ENCODE data around the gene DOCK3. TPM values are rescaled to one million over a fixed set of nuclear protein-coding genes. Genes with fewer than 3 reads are reported as not detected.

DOCK3 gene
- total and polyA plus RNA-seq, 3 donors from 2014 or later, result 8.4 to 11.7 (median 11.2) TPM

- Histone ChIP-seq H3K4me3 (no peak overlapping the region), H3K9me3 (no peaks in the 10 kb centered on the region), H3K27me3 (no peaks in the 10 kb centered on the region), H3K36me3 (ENCODE audit: low read depth, missing control alignments) (no peaks in the 10 kb centered on the region), H3K27ac (no peak overlapping the region), H3K4me1 (no peaks in the 10 kb centered on the region)
- intact Hi-C loops (cut with DNase I; ENCODE audit: low total_unique reads), result no loop called here
- TF ChIP-seq POLR2A (IDR thresholded peaks at IDR 0.05) (no peak), CTCF (IDR thresholded peaks at IDR 0.05) (no peak)
- WGBS, 2 donors, result 36 to 50% methylated on average over 1 of the region's 1 CpG
- DNase-seq, result no peak
These were observed 425.8 kb downstream of the DOCK3 start for GRCh38 chr3:51100536-51100851.

GRCh38 chr3:51102396-51102795 lies 427.7 kb downstream of the DOCK3 start:
- H3K4me1 ChIP-seq, result no peaks in the 10 kb centered on the region
- 39 to 63% methylated on average over 1 of the region's 1 CpG for WGBS, 2 donors
- intact Hi-C loops (cut with DNase I; ENCODE audit: low total_unique reads), result no loop called here
- no peak overlapping the region for H3K27ac ChIP-seq
- no peak overlapping the region for H3K4me3 ChIP-seq
- H3K27me3 ChIP-seq, result no peaks in the 10 kb centered on the region
- no peaks in the 10 kb centered on the region for H3K36me3 ChIP-seq (ENCODE audit: low read depth, missing control alignments)
- no peak for DNase-seq
- no peak for TF ChIP-seq POLR2A (IDR thresholded peaks at IDR 0.05)
- no peak for TF ChIP-seq CTCF (IDR thresholded peaks at IDR 0.05)
- no peaks in the 10 kb centered on the region for H3K9me3 ChIP-seq

GRCh38 chr3:51106242-51106876 lies 431.6 kb downstream of the DOCK3 start:
- Histone ChIP-seq H3K4me1 (no peaks in the 10 kb centered on the region), H3K27me3 (no peaks in the 10 kb centered on the region), H3K9me3 (no peaks in the 10 kb centered on the region), H3K27ac (no peak overlapping the region), H3K4me3 (no peak overlapping the region), H3K36me3 (ENCODE audit: low read depth, missing control alignments) (no peaks in the 10 kb centered on the region)
- 92 to 97% methylated on average over 7 to 9 of the region's 9 CpGs for WGBS, 2 donors
- DNase-seq, result no peak
- intact Hi-C loops (cut with DNase I; ENCODE audit: low total_unique reads), result no loop called here
- TF ChIP-seq CTCF (IDR thresholded peaks at IDR 0.05) (no peak), POLR2A (IDR thresholded peaks at IDR 0.05) (no peak)

- H3K36me3 ChIP-seq (ENCODE audit: low read depth, missing control alignments), result no peaks in the 10 kb centered on the region
- no peak overlapping the region for H3K4me3 ChIP-seq
- H3K4me1 ChIP-seq, result no peaks in the 10 kb centered on the region
- H3K9me3 ChIP-seq, result no peaks in the 10 kb centered on the region
- intact Hi-C loops (cut with DNase I; ENCODE audit: low total_unique reads), result no loop called here
- TF ChIP-seq POLR2A (IDR thresholded peaks at IDR 0.05) (no peak), CTCF (IDR thresholded peaks at IDR 0.05) (no peak)
- no peaks in the 10 kb centered on the region for H3K27me3 ChIP-seq
- H3K27ac ChIP-seq, result no peak overlapping the region
- DNase-seq, result no peak
- 82 to 85% methylated on average over 3 of the region's 3 CpGs for WGBS, 2 donors
These were observed 435.9 kb downstream of the DOCK3 start for GRCh38 chr3:51110586-51110985.

GRCh38 chr3:51122944-51123343 lies 448.2 kb downstream of the DOCK3 start:
- TF ChIP-seq CTCF (IDR thresholded peaks at IDR 0.05) (no peak), POLR2A (IDR thresholded peaks at IDR 0.05) (no peak)
- DNase-seq, result no peak
- H3K4me1 ChIP-seq, result no peaks in the 10 kb centered on the region
- no peak overlapping the region for H3K4me3 ChIP-seq
- H3K9me3 ChIP-seq, result no peaks in the 10 kb centered on the region
- no peaks in the 10 kb centered on the region for H3K36me3 ChIP-seq (ENCODE audit: low read depth, missing control alignments)
- WGBS, 2 donors, result 86 to 96% methylated on average over 2 of the region's 2 CpGs
- no peaks in the 10 kb centered on the region for H3K27me3 ChIP-seq
- intact Hi-C loops (cut with DNase I; ENCODE audit: low total_unique reads), result no loop called here
- H3K27ac ChIP-seq, result no peak overlapping the region
